ENCODE measurements around the gene RENBP.
A peak's percentile ranks its signal among the peaks of the same experiment; 100 is the strongest.

Gene RENBP
- total RNA-seq: 2.8 to 9.1 (median 6.2) reads per million in 3 experiments

GRCh38 chrX:153944140-153944799, at the start of gene RENBP:
Gene RENBP (minus strand): TSS chrX:153944643. CDS start chrX:153944610, 33 bp downstream.
- DNase-seq: no peak

DNA sequence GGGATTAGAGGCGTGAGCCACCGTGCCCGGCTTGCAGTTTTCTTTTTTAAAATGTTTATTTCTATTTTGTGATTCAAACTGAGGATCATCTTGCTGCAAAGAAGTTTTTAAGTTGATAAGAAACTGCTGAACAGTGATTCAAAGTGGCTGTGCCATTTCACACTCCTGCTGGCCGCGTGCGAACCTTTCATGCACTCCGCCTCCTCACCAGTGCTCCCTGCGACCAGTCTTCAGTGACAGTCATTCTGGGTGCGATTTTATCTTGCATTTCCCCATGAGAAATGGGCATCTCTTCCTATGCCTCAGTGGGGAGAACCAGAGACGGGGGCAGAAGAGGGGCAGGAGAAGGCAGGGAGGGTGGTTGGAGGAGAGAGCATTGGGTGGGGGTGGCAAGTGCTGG, 49.5 kb upstream of the RENBP start:
- DNase-seq: no peak

DNA sequence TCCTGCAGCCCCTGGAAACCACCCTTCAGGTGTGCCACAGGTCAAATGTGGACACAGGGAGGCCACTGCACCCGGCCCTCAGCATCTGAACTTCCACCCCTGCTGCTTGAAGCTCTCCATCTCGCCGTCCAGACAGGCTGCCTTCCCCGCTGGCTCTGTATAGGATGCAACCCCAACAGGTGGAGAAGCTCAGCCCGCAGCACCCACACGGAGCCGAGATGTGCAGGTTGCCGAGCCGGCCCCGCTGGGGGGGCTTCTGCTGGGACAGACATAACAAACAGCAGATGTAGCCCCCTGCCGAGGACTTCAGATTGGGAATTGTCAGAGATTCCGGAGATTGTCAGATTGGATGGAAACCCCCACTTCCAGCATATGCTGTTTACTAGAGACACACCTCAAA, 48.6 kb upstream of the RENBP start:
- no peak for DNase-seq

DNA sequence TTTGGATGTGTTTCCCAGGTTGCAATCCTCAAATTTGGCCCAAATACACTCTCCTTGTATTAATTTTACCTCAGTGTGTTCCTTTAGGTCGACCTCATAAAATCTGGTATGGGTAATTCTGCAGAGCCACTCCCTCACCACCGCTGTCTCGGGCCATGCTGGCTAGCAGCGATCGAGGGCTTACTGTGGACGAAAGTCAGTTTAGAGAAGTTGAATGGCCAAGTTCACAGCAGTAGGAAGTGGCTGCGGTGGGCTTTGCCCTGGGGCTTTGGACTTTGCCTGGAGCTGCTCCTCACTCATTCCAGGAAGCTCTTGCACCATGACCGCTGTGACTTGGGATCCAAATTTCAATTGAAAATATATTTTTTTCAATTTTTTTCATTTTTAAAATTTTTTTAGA, 47.7 kb upstream of the RENBP start:
- DNase-seq: no peak

DNA sequence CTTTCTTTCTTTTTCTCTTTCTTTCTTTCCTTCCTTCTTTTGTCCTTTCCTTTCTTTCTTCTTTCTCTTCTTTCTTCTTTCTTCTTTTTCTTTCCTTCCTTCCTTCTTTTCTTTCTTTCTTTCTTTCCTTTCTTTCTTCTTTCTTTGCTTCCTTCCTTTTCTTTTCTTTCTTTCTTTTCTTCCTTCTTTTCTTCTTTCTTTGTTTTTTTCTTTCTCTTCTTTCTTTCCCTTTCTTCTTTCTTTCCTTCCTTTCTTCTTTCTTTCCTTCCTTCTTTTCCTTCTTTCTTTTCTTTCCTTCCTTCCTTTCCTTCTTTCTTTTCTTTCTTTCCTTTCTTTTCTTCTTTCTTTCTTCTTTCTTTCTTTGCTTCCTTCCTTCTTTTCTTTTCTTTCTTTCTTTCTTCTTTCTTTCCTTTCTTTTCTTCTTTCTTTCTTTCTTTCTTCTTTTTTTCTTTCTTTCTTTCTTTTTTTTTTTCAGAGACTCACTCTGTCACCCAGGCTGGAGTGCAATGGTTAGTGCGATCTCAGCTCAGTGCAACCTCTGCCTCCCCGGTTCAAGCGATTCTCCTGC, 46.7 kb upstream of the RENBP start:
- DNase-seq: no peak

- peak; percentile 35 for DNase-seq
Measured at GRCh38 chrX:153989973-153990655, 45.7 kb upstream of the RENBP start.

GRCh38 chrX:153988493-153988892, 44.0 kb upstream of the RENBP start:
- DNase-seq: no peak

DNA sequence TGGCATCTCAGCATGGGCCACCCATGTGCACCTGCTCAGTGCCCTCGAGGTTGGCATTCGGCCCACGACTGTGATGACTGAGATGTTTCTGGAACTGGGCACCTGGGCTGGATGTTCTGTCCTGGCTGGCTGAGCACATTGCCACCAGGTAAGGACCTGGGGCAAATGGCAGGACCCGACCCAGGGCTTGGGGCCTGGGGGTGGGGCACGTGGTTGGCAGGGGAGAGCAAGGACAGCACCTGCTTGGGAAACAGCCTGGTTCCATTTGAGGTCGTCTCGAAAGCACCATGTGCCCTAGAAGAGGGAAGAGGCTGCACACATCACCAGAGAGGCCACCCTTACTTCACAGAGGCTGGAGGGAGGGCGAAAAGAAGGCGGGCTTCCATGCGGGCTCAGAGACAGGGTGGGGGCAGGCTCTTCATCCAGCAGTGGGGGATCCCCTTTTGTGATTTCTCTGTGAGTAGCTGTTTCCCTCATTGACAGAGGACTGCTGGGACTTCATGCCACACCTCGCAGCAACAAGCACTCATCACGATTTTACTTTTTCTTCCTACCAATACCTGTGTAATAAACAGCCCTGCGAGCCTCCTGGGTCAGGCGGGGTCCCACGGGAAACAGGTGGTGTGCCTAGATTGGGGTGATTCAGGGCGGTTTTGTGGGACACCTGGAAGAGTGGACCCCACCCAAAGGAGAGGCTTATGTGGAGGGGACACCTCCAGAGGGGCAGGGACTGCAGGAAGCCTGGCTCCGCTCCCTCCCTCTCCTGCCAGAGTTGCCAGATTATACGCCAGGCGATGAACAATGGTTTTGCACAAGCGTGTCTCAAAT, 40.1 kb upstream of the RENBP start:
- DNase-seq: peak; percentile 41

DNA sequence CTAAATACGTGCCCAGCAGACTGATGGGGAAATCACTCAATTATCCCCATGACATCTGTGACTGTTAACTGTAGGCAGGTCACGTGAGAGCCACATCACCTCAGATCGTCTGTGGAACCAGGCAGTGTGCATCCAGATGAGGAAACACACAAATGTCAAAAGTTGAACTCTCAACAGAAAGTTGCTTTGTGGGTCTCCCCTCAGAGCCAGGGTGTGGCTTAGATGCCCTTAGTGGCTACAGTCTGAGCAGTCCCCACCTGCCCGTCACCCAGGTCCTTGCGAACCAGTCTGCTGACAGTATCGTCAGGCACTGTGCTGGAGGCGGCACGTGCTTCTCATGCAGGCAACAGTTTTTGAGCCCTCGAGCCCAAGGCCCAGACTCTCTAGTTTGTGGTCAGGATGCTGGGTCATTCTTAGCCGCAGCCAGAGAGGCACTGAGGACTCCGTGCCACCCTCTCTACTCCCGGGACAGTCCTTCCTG, 38.9 kb upstream of the RENBP start:
- no peak for DNase-seq

DNA sequence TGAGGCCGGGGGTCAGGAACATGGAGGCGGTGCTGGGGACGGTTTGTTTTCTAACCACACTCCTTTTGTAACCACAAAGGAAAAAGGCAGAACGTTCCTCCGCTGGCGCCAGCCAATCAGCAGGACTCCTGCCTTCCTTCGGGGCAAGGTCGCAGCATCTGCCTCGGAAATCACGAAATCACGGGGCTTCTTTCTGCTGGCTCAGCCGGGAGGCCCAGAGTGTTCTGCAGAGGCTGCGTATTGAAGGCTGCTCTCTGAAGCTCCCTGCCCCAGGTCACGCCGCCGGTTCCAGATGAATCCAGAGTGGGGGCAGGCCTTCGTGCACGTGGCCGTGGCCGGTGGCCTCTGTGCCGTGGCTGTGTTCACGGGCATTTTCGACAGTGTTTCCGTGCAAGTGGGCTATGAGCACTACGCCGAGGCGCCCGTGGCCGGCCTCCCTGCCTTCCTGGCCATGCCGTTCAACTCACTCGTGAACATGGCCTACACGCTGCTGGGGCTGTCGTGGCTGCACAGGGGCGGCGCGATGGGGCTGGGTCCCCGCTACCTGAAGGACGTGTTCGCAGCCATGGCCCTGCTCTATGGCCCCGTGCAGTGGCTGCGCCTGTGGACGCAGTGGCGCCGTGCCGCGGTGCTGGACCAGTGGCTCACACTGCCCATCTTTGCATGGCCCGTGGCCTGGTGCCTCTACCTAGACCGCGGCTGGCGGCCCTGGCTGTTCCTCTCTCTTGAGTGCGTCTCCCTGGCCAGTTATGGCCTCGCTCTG, 37.5 kb upstream of the RENBP start:
- DNase-seq: peak; percentile 72

DNA sequence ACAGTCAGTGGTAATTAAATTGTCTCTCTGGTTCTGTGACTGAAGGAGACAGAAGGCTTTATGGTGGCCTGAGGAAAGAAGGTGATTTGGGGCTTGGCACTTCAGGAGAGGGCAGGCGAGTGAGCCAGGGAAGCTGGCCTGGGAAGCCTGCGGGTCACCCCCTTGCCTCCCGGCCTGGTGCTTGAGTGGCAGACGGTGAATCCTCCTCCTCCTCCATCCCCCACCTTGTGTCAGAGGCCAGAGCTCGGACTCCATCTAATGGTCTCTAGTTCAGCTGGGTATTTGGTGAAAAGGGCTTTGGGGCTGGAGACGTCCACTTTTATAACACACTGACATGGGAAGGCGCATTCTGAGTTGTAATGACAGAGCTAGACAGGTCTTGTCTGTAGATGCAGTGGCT, 36.8 kb upstream of the RENBP start:
- DNase-seq: no peak

GRCh38 chrX:153980394-153980793, 36.0 kb upstream of the RENBP start:
- DNase-seq: peak; percentile 19

- DNase-seq: no peak
Measured at GRCh38 chrX:153974726-153975286, 30.4 kb upstream of the RENBP start.

DNA sequence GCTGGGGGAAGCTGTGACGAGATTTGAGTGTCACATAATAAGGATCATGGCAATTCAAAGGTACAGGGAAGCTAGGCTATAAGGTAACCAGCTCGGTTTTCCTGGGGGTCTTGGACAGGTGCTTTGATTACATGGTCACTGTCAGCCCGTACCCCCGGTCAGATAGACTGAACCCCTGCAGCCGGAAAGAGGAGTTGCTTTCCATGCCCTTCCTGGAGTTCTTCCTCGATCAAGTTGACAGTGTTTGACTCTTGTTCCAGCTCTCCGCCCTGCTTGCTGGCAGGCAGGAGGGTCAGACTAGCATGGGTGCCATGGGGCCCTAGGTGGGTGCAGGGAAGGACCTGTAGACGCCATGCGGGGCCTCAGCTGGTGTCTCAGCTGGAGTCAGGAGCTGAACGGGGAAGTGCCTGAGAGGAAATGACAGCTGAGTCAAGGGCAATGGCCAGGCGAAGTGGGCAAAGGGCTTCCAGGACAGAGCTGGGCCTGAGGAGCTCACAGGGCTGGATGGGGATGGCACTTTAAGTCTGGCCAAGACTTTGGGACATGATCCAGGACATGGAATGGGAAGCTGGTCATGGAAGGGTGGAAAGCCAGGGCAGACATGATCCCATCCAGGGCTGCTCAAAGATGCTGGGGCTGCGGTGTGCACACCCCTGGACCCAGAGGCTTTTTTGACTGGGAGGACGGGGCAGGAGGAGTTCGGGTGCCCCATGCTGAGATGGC, 29.7 kb upstream of the RENBP start:
- DNase-seq: no peak

GRCh38 chrX:153973127-153974002, 28.9 kb upstream of the RENBP start:
- no peak for DNase-seq

DNA sequence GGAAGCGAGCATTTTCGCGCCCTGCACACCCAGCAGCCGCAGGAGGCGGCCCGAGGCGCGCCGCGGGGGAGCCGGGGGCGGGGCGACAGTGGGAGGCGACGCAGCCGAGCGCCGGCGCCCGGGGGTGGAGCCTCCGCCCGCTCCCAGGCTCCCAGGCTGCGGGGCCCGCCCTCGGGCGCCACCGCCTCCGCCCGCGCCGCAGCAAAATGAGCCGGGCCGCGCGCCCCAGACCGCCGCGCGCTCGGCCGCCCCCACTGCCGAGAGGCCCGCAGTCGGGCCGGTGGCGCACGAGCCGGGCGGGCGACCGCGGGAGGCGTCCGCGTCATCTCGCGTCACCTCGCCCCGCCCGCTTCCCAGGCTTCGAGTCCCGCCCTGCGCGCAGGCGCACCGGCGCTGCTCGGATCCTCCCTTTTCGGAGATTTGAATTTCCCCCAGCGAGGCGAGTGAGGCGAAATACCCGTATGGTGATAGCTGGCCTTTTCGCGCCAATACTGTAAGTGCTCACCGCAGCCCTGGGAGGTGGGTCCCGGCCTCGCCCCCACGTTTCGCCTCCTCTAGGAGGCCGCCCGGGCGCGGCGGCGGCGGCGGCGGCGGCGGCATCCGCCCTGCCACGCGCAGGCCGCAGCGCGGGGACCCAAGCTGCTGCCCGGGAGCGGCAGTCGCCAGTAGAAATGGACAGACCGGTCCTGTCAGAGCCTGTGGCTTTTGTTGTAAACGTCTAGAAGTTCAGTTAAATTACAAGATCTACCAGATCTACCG, 28.1 kb upstream of the RENBP start, which contains the start of gene TMEM187:
TSS of gene TMEM187 (plus strand) at position 387 of the 759 bp plus-strand sequence. CDS start 9,309 bp downstream, outside the sequence.
- peak; percentile 91 for DNase-seq

DNA sequence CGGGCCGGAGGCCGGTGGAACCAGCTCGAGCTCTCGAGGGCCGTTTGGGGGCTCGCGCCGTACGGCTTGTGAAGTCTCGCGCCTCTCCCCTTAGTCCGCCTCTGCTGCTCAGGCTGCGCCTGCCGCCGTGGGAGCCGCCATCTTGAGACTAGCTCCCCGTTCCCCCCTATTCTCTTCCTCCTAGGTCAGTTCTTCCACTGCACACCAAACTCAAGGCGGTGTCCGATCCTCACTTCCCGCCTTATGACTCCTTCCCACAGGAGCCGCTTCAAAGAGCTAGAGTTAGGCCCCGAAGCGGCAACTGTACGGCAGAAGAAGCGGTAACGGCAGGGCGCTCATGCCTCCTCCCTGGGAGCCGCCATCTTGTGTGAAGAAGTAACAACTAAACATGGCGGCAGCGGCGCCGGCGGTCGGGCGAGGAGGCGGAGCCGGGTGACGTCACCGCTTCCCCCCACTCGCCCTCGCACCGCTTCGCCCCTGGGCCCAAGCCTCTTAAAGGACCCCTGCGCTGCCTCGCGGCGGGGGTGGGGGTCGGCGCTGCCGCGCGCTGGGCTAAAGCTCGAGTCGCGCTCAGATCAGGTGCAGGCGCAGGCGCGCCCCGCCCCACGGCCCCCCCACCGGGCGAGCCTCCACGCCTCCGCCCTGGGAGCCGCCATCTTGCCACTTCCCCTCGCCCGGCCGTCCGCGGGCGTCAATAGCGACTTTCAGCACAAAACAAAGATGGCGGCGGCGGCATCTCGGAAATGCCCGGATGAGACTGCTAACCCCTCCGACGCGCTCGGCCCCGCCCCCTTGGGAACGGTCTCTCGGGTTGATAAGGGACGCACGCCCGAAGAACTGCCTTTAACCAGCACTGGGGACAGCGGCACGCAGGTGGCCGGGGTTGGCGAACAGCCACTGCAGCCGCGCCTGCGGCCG, 27.3 kb upstream of the RENBP start, which contains the start of gene HCFC1:
TSS of gene HCFC1 (minus strand) at position 369 of the 918 bp plus-strand sequence. CDS start 978 bp downstream, outside the sequence.
- DNase-seq: peak; percentile 94

DNA sequence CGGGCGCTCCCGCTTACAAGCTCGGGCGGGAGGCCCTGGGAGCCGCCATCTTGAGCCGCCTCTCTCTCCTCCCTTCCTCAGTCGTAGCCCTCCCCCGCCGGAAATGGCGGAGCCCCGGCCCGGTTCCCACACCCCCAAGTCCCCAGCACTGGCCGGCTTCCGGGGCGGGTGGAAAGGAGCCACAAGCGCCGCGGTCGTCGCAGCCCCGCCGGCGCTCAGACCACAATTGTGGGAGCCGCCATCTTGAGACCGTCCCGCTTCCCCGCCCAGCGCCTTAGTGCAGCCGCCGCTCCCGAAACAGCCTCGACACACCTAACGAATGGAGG, 26.6 kb upstream of the RENBP start:
- peak; percentile 91 for DNase-seq
